Sciatic nerve (tissue), 2 donors: ENCODE data around the gene HOXA5. TPM values are rescaled to one million over a fixed set of nuclear protein-coding genes. Genes with fewer than 3 reads are reported as not detected.

ENCODE experiments used
- ATAC-seq: fragments of 200-7000 bp; cut with Tn5 transposase; one replicate; pipeline ENCODE4 v1.9.1; 2020; ENCODE audit warnings: mild to moderate bottlenecking, moderate library complexity
- DNase-seq: peaks from one replicate; pipeline ENCODE4 v3.0.0-alpha.2; 2020; ENCODE audit warnings: low spot score
- intact Hi-C: fragments of 100-400 bp; cut with DNase I; formaldehyde crosslinking; loops from one replicate; pipeline ENCODE4 v1.14.2; 2022
- total RNA-seq: library from RNA; stranded (reverse); fragmentation: NEBNext Ultra II Directional; extraction: Animal tissue kit (Norgen Biotek cat#: 25700); gene quantifications from one replicate; pipeline ENCODE4 v1.2.1, GENCODE V29; 2021
- donor health status: DM: no; HTN: no; CAD: no.
- donor health status: DM: no; HTN: no; CAD: no.

The HOXA5 gene
- total RNA-seq, 1 donor from 2014 or later = 20.1 TPM

GRCh38 chr7:27152816-27153442, 9.4 kb upstream of the HOXA5 start:
- intact Hi-C loops = loop anchor here (10.0 kb wide), 1 partner anchor 778 kb away; no protein-coding TSS in a partner anchor
- DNase-seq = peak; percentile 61
- no peak for ATAC-seq

- intact Hi-C loops = loop anchor here (10.0 kb wide), 1 partner anchor 777 kb away; no protein-coding TSS in a partner anchor
- DNase-seq (peak; percentile 82), ATAC-seq (peak; percentile 61)
These were observed 8.7 kb upstream of the HOXA5 start, which contains the start of gene HOXA3 for GRCh38 chr7:27151931-27152815. Gene HOXA3 (minus strand): TSS chr7:27152583. CDS start chr7:27110640, 41,943 bp downstream.

GRCh38 chr7:27151341-27151930, 8.0 kb upstream of the HOXA5 start:
- DNase-seq = peak; percentile 64
- no peak for ATAC-seq
- intact Hi-C loops = loop anchor here (10.0 kb wide), 1 partner anchor 777 kb away; no protein-coding TSS in a partner anchor

- intact Hi-C loops = loop anchor here (10.0 kb wide), 1 partner anchor 776 kb away; no protein-coding TSS in a partner anchor
- ATAC-seq (peak; percentile 65), DNase-seq (peak; percentile 86)
These were observed 7.3 kb upstream of the HOXA5 start for GRCh38 chr7:27150568-27151340.

GRCh38 chr7:27149842-27150567, 6.5 kb upstream of the HOXA5 start:
- DNase-seq = peak; percentile 56
- intact Hi-C loops = loop anchor here (10.0 kb wide), 1 partner anchor 775 kb away; no protein-coding TSS in a partner anchor
- ATAC-seq = no peak

GRCh38 chr7:27148756-27149641, 5.5 kb upstream of the HOXA5 start:
- ATAC-seq (no peak), DNase-seq (peak; percentile 56)
- intact Hi-C loops = no loop called here

- ATAC-seq = no peak
- peak; percentile 68 for DNase-seq
- intact Hi-C loops = no loop called here
These were observed 4.7 kb upstream of the HOXA5 start for GRCh38 chr7:27148031-27148755.

- ATAC-seq = peak; percentile 1
- intact Hi-C loops = no loop called here
- peak; percentile 86 for DNase-seq
These were observed 3.9 kb upstream of the HOXA5 start, which contains the start of gene HOXA6 for GRCh38 chr7:27147199-27148030. Gene HOXA6 (minus strand): TSS chr7:27147774. CDS start chr7:27147749, 25 bp downstream.

GRCh38 chr7:27146491-27147198, 3.2 kb upstream of the HOXA5 start:
- intact Hi-C loops = no loop called here
- DNase-seq (no peak), ATAC-seq (no peak)

- ATAC-seq (no peak), DNase-seq (no peak)
- intact Hi-C loops = no loop called here
These were observed 2.5 kb upstream of the HOXA5 start for GRCh38 chr7:27145914-27146412.

- ATAC-seq = no peak
- DNase-seq = peak; percentile 62
- intact Hi-C loops = no loop called here
These were observed 1.9 kb upstream of the HOXA5 start for GRCh38 chr7:27145165-27145913.

GRCh38 chr7:27144781-27145164, 1.3 kb upstream of the HOXA5 start:
- peak; percentile 66 for DNase-seq
- peak; percentile 3 for ATAC-seq
- intact Hi-C loops = no loop called here

GRCh38 chr7:27143950-27144780, 684 bp upstream of the HOXA5 start:
- DNase-seq (no peak), ATAC-seq (no peak)
- intact Hi-C loops = no loop called here
